Smooth muscle cell of the coronary artery (primary cell): ENCODE data around the gene ARFGAP2. TPM values are rescaled to one million over a fixed set of nuclear protein-coding genes. Genes with fewer than 3 reads are reported as not detected.

Source experiments
- total RNA-seq: library from RNA; depleted of rRNA; stranded (reverse); fragments of >200 nt; gene quantifications from 2 replicates; pipeline ENCODE4 v1.2.3, GENCODE V29; 2014; ENCODE audit warnings: low replicate concordance

Gene ARFGAP2
- 60.1 and 66.6 TPM in 2 replicates for total RNA-seq

GRCh38 chr11:47176328-47177228, at the start of gene ARFGAP2:
ARFGAP2 (minus strand) TSS chr11:47176879; CDS start chr11:47176853, 26 bp downstream.

GRCh38 chr11:47186076-47186699, 9.5 kb upstream of the ARFGAP2 start, which contains the start of gene PACSIN3:
PACSIN3 (minus strand) TSS chr11:47186434; CDS start chr11:47182727, 3,707 bp downstream.

Other genes with a start within 250 kb of the ARFGAP2 start
- 6.7 and 18.3 TPM in 2 replicates for gene CSTPP1, start 240.1 kb downstream of the ARFGAP2 start, total RNA-seq
- gene PACSIN3, start 9.6 kb upstream of the ARFGAP2 start, total RNA-seq: 14.7 and 41.6 TPM in 2 replicates
- 47.5 and 54.9 TPM in 2 replicates for gene DDB2, start 38.1 kb upstream of the ARFGAP2 start, total RNA-seq
- gene ACP2, start 71.9 kb upstream of the ARFGAP2 start, total RNA-seq: 5.6 and 22.6 TPM in 2 replicates
- gene NR1H3, start 81.1 kb upstream of the ARFGAP2 start, total RNA-seq: 15.5 and 31.1 TPM in 2 replicates
- 11.7 and 22.7 TPM in 2 replicates for gene MADD, start 93.3 kb upstream of the ARFGAP2 start, total RNA-seq
- 0.12 TPM in 1 of 2 replicates, not detected in the other for gene MYBPC3, start 175.8 kb upstream of the ARFGAP2 start, total RNA-seq
- not detected in 2 replicates for gene SPI1, start 201.7 kb upstream of the ARFGAP2 start, total RNA-seq
- gene SLC39A13, start 231.7 kb upstream of the ARFGAP2 start, total RNA-seq: 37.7 and 51.6 TPM in 2 replicates
- gene PSMC3, start 249.6 kb upstream of the ARFGAP2 start, total RNA-seq: 214 and 316 TPM in 2 replicates